K562 (cell line): ENCODE measurements around the gene ALG12.

Experiments
- ERF ChIP-seq: fragments of 450-650 bp; formaldehyde crosslinking; IDR thresholded peaks from 2 replicates; pipeline ENCODE4 v1.4.0; 2020; ENCODE audit warnings: mild to moderate bottlenecking, mixed read lengths
- FOSL1 ChIP-seq: fragments of 200-800 bp; sonication (Bioruptor generic); conservative IDR thresholded peaks from 2 replicates; pipeline ENCODE4 v1.6.1; 2016; ENCODE audit warnings: missing genetic modification characterization, missing compliant biosample characterization
- HDGF ChIP-seq: fragments of 450-650 bp; IDR thresholded peaks from 2 replicates; pipeline ENCODE4 v1.6.1; 2016
- PHTF2 ChIP-seq: fragments of 250-450 bp; sonication (Bioruptor Pico); IDR thresholded peaks from 2 replicates; pipeline ENCODE4 v1.5.0; 2021; ENCODE audit warnings: mild to moderate bottlenecking
- SOX6 ChIP-seq: fragments of 450-650 bp; IDR thresholded peaks from 2 replicates; pipeline ENCODE4 v1.6.1; 2014; ENCODE audit warnings: mild to moderate bottlenecking
- TF ChIP-seq, protein P1 (sequence below): fragments of 250-450 bp; sonication (Bioruptor Pico); IDR thresholded peaks from 2 replicates; pipeline ENCODE4 v1.4.0; 2020

DNA sequence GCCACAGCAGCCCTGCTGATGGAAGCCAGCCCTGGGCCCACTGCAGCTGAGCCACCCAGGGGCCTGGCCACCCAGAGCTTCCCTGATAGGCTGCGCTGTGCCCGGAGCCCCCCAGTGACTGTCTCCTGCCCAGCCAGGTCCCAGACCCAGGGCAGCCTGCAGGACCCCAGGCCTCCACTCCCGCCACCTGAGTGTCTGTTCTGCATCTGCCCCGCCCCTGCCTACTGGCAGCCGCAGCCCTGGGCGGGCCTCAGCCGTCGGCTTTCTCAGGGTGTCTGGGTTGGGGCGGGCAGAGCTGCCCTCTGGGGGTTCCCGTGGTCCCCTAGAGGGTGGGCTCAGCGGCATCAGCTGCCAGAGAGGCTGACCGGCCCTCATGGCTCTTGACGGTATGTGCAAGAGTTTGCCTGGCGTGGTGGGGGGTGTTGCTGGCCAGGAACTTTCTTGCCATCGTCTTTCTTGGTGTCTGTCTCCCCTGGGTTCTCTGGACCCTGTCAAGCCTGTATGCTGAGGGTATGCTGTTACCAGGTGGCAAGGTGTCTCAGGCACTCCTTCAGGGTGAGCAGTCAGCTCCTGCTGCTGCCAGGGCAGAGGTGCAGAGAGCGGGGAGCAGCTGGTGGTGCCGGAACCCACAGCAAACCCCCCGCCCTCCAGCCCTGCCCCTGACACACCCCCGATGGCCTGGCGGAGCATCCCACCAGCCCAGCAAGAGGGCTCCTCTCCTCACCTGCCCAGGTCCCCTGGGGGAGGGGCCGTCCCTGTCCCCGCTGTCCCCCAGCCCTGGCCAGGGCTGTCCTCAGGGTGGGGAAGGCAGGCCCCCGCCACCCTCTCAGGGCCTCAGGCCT, 30.1 kb upstream of the ALG12 start:
- TF ChIP-seq HDGF (no peak), PHTF2 (CRISPR knock-in tag) (no peak), FOSL1 (tag) (no peak), SOX6 (no peak), ERF (CRISPR knock-in tag) (no peak)
- TF ChIP-seq, protein P1, sequence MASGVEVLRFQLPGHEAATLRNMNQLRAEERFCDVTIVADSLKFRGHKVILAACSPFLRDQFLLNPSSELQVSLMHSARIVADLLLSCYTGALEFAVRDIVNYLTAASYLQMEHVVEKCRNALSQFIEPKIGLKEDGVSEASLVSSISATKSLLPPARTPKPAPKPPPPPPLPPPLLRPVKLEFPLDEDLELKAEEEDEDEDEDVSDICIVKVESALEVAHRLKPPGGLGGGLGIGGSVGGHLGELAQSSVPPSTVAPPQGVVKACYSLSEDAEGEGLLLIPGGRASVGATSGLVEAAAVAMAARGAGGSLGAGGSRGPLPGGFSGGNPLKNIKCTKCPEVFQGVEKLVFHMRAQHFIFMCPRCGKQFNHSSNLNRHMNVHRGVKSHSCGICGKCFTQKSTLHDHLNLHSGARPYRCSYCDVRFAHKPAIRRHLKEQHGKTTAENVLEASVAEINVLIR, result no peak
